GM18499 (cell line): Measurements from ENCODE around the gene TMC2.
"Not testable (repeated sequence)": the region's sequence is repeated elsewhere in the genome, so short reads cannot be mapped to it uniquely, and the experiment has no call there.

ENCODE experiments used
- ATAC-seq: cut with Tn5 transposase; IDR thresholded peaks from one replicate; pipeline ENCODE4 v1.9.1; 2021; ENCODE audit warnings: moderate number of reproducible peaks; ENCODE audit not compliant: insufficient read depth, unreplicated experiment

The TMC2 gene

GRCh38 chr20:2657674-2658073 is 121.3 kb downstream of the TMC2 start:
- no peak for ATAC-seq

DNA sequence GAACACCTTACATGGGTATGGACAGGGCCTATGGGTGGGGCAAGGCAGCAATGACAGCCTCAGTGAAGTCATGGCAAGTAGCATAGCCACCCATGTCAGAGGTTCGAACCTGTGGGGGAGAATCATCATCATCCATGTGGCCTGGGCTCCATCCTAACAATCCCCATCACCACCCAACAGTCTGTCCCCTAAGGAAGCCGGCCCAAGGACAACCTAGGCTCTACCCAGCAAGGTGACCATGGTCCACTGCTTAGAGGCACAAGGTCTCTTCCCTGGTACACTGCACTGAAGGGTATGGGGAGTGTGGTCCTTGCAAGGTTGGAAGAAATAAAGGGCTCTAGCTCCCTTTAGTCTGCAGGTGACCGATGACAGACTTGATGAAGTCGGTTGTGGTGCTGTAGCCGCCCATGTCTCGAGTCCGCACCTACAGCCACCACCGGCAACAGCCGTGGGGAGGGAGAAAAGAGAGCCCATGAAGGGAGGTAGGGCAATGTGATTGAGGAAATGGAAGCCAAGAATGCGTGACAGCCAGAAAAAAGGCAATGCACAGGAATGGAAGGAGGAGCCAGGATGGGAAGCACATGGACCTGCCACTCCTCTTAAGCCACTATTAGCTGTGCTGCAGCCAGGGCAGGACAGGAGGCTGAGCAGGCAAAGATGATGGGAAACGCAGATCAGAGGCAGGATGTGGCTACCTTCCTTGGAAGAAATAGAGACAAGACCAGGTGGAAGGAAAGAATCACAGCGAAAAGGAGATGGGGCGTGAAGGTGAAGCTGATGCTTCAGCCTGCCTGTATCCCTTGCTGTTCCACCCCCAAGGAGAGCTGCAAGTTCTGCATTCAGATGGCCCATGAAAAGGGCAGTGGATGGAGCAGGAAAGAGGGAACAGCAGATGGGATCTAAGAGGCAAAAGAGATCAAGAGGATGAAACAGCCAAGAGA is 122.3 kb downstream of the TMC2 start:
- ATAC-seq: no peak

DNA sequence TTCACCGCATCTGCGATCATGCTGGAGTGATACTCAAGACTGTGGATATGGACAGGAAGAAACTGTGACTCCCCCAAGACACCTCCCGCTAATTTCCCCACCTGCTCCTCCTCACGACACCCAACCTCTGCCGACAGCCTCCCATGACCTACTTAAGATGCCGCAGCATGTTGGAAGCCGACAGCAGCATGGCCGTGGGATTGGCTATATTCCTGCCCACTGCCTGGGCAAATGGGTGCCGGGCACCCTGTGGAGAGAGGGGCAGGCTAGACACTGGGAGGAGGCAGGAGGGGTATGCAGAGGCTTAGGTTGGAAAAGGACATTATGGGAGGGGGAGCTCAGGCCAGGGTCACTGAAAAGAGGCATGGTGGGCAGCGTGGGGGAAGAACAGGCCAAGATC is 123.2 kb downstream of the TMC2 start:
- ATAC-seq: no peak

DNA sequence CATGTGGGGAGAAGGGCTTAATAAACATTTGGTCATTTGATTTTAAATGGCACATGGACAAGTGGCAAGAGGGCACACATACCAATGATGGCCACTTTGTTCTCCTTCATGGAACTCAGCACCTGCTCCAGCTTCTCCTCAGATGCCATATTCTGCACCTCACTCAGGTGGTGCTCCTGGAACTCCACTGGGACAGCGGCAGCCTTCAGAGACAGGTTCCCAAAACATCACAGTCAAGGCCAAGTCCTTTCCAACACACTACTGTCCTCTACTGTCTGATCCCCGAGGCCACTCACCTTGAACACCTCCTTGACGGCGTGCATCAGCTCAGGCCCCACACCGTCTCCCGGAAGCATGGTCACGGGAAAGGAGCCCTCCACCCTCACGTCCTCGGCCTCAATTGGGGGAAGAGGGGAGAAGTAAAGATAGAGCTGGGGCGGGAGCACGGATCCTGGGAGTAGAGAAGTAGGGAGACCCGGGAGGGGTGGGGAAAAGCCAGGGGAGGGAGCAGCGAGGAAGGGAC is 127.1 kb downstream of the TMC2 start:
- ATAC-seq: no peak

DNA sequence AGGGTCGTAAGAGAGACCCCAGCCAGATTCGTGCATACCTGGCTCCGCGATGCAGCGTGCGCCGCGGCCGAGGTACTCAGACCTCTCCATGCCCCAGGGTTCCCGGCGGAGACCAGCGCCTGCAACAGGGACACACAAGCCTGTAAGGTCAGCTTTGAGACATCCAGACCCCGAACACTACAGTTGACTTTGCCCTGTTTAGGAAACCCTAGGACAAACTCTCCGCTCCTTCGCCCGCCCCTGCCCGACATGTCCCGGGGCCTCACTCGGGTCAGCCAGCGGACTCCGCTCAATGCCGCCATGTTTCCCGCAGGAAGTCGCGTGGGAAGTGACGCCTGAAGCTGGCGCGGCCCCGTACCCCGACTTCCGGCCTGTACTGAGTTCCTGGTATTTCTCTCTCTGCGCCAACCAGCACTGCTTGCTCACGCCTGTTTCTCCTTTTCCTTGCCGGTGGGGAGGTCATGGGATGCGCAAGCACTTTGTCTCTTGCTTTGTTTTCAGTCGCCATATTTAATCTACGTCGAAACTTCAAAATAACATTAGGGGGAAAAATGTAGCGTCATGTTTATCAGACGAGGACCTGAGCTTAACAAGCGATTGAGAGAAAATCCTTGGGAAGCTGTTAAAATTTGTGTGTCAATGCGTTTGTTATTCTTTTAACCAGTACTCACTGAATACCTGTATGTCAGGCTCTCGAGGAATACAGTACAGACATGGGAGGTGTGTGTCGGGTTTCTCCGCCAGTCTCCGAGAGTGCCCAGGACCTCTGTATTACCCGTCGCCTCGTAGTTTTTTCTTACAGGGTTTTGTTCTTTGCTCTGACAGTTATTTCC is 127.7 kb downstream of the TMC2 start, which contains the start of gene IDH3B:
Gene IDH3B, minus strand, starts transcription at position 330 of the 833 bp plus-strand sequence. Its CDS starts 28 bp downstream, at position 302.
- ATAC-seq: peak; percentile 67

DNA sequence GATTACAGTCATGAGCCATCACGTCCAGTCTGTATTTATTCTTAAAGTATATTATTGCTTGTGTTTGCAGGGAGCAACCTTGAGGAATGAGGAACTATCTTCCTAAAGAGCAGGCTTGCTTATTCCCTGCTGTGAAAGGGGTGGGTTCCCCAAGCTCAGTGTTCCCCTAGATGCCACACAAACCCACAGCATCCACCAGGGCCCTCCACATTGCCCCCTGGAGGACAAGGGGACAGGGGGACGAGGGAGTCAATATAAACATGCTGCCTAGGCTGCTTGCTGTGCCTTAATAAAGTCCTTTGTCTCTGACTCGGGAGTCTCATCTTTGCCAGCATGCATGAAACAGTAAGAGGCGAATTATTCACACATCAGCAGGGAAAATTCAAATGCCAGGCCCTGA is 135.6 kb downstream of the TMC2 start:
- no peak for ATAC-seq

DNA sequence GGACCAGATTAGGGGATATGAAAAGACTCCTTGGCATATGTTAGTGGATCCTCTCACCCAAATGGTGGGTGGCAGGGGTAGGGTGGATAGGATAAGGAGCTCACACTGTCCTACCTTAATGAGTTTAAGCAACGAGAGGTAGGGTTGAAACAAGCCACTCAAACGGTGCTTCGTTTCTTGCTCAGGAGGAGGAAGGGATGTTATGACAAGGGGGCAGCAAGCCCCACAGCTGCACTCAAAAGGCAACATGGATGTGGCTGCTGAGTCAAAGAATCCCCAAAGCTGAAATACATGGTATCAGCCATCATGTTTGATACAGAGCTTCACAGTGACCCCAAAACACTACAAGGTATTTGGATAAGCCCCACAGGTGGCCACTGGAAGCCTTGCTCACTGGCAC is 136.1 kb downstream of the TMC2 start:
- ATAC-seq: no peak

- no peak for ATAC-seq
These were observed 137.1 kb downstream of the TMC2 start for GRCh38 chr20:2673453-2673852.

GRCh38 chr20:2680046-2680445 is 143.7 kb downstream of the TMC2 start:
- ATAC-seq: no peak

DNA sequence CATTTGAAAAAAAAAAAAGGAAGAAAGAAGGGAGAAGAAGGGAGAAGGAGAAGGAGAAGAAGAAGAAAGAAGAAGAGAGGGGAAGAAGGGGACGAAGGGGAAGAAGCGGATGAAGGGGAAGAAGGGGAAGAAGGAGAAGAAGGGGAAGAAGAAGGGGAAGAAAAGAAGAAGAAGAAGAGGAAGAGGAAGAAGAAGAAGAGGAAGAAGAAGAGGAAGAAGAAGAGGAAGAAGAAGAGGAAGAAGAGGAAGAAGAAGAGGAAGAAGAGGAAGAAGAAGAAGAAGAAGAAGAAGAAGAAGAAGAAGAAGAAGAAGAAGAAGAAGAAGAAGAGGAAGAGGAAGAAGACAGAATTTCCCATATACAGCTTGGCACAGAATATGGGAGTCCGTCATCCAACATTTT is 145.7 kb downstream of the TMC2 start:
- not testable (repeated sequence) for ATAC-seq

GRCh38 chr20:2684817-2685216 is 148.4 kb downstream of the TMC2 start:
- ATAC-seq: not testable (repeated sequence)

- ATAC-seq: no peak
These were observed 151.1 kb downstream of the TMC2 start for GRCh38 chr20:2687514-2687913.

DNA sequence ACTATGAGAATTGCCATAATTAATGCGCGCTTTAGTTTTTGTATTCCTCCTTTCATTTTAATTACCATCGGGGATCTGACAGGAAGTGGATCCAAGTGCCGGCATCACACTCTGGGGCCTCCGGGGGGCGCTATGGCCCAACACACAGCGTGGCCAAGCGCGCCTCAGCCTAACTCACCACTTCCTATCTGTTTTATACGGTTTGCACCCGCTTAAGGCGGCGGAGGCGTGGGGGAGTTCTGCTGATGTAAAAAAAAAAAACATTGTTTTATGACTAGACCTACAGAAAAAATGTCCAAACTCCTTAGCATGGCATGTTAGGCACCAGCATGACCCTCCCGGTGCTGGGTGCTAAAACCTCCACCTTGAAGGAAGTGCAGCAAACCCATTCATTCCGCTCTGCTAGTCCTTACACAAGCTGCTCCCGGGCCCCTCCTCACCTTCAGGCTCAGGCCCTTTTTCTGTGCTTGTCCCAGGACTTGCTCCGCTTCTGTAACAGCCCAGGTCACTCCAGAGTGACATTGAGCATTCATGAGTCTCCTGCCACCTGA is 151.7 kb downstream of the TMC2 start:
- ATAC-seq: no peak

DNA sequence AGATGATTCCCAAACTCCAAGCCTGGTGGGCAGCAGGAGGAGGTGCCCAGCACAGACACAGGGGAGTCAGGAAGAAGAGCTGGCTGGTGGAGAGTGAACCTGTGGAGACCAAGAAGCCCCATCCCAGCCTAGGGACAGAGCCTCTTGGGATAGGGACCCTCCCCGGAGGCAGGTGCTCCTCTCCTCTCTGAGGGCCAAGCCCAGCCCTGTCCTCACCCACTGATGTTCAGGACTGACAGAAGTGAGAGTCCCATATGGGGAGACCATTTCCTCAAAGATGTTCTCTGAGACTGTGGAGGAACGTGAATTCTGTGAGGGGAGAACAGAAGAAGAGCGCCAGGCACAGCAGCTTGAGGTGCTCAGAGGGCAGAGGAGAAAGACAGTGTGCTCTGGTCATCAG is 153.8 kb downstream of the TMC2 start:
- ATAC-seq: no peak

DNA sequence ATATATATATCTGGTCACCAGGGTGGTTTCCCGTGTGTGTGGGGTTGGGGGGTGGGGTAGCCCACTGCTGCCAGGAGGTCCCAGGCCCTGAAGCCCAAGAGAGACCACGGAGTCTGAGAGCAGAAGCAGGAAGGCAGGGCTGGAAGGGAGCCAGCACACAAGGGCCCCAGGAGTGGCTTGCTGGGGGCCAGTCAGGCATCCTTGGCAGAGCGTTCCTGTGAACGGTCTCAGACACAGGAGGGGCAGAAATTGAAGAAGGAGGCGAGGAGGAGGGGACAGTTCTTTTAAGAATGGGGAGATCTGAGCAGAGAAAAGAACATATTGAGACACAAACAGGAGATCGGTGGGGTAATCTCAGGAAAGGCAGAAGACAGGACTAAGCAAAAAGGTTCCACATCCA is 154.3 kb downstream of the TMC2 start:
- ATAC-seq: no peak

DNA sequence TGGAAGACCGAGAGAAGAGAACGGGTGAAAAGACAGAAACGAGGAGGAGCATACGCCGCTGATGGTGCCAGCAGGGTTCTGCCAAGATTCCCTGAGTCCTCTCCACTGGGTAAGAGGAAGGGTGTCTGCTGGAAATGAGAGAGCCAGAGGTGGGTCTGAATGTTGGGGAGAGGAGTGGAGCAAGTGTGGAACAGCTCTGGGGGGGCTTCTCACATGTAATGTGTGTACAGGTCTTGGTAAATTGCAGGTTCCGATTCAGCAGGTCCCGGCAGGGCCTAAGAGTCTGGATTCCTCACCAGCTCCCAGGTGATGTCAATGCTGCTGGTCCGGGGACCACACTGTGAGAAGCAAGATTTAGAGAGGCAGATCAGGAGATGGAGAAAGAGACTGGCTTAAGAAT is 154.8 kb downstream of the TMC2 start:
- no peak for ATAC-seq
